HepG2 (cell line): ENCODE measurements around the gene CELF4.

Experiments used
- ADNP ChIP-seq: sonication (generic); formaldehyde crosslinking; IDR thresholded peaks from 2 replicates; pipeline ENCODE4 v1.4.0; 2020; ENCODE audit warnings: missing genetic modification reagents
- ATF7 ChIP-seq, 2 experiments: fragments of 450-650 bp in 1 of 2; sonication (generic) in 1 of 2; formaldehyde crosslinking in 1 of 2; IDR thresholded peaks; 2 replicates each; pipeline versions ENCODE4 v1.4.0 to v1.6.1; 2016 to 2020; ENCODE audit warnings: antibody characterized with exemption in 1 of 2, mild to moderate bottlenecking in 1 of 2, missing genetic modification reagents in 1 of 2
- SMC3 ChIP-seq: IDR thresholded peaks from 2 replicates; pipeline ENCODE4 v1.6.1; 2011; ENCODE audit warnings: low read length, improper control_type of control experiment
- SRSF1 ChIP-seq: fragments of 200-400 bp; formaldehyde crosslinking; optimal IDR thresholded peaks from 2 replicates; pipeline ENCODE3; 2017; ENCODE audit warnings: mild to moderate bottlenecking, low read depth, low read length, moderate library complexity
- ZKSCAN5 ChIP-seq: sonication (generic); formaldehyde crosslinking; IDR thresholded peaks from 2 replicates; pipeline ENCODE4 v1.5.1; 2020; ENCODE audit warnings: mild to moderate bottlenecking, missing genetic modification reagents
- ZNF3 ChIP-seq: IDR thresholded peaks from 2 replicates; pipeline ENCODE4 v1.7.0; 2017; ENCODE audit warnings: inconsistent platforms
- TF ChIP-seq, protein P1 (sequence below): IDR thresholded peaks from 2 replicates; pipeline ENCODE4 v1.6.1; 2016; ENCODE audit warnings: missing compliant biosample characterization, missing genetic modification reagents, borderline replicate concordance
- TF ChIP-seq, protein P2 (sequence below): conservative IDR thresholded peaks from 2 replicates; pipeline ENCODE4 v1.6.1; 2018; ENCODE audit warnings: missing genetic modification reagents
- TF ChIP-seq, protein P3 (sequence below): sonication (generic); formaldehyde crosslinking; IDR thresholded peaks from 2 replicates; pipeline ENCODE4 v1.5.0; 2020; ENCODE audit warnings: mild to moderate bottlenecking, missing genetic modification reagents, moderate library complexity

- TF ChIP-seq SRSF1 (no peak), ATF7 (IDR thresholded peaks at IDR 0.05) (no peak), ATF7 (CRISPR knock-in tag; IDR thresholded peaks at IDR 0.05) (no peak), ZKSCAN5 (CRISPR knock-in tag) (no peak), ZNF3 (CRISPR knock-in tag) (no peak), SMC3 (no peak), ADNP (no peak)
- TF ChIP-seq, protein P1, sequence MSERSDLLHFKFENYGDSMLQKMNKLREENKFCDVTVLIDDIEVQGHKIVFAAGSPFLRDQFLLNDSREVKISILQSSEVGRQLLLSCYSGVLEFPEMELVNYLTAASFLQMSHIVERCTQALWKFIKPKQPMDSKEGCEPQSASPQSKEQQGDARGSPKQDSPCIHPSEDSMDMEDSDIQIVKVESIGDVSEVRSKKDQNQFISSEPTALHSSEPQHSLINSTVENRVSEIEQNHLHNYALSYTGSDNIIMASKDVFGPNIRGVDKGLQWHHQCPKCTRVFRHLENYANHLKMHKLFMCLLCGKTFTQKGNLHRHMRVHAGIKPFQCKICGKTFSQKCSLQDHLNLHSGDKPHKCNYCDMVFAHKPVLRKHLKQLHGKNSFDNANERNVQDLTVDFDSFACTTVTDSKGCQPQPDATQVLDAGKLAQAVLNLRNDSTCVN (CRISPR knock-in tag): no peak
- TF ChIP-seq, protein P2, sequence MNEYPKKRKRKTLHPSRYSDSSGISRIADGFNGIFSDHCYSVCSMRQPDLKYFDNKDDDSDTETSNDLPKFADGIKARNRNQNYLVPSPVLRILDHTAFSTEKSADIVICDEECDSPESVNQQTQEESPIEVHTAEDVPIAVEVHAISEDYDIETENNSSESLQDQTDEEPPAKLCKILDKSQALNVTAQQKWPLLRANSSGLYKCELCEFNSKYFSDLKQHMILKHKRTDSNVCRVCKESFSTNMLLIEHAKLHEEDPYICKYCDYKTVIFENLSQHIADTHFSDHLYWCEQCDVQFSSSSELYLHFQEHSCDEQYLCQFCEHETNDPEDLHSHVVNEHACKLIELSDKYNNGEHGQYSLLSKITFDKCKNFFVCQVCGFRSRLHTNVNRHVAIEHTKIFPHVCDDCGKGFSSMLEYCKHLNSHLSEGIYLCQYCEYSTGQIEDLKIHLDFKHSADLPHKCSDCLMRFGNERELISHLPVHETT (CRISPR knock-in tag): no peak
- TF ChIP-seq, protein P3, sequence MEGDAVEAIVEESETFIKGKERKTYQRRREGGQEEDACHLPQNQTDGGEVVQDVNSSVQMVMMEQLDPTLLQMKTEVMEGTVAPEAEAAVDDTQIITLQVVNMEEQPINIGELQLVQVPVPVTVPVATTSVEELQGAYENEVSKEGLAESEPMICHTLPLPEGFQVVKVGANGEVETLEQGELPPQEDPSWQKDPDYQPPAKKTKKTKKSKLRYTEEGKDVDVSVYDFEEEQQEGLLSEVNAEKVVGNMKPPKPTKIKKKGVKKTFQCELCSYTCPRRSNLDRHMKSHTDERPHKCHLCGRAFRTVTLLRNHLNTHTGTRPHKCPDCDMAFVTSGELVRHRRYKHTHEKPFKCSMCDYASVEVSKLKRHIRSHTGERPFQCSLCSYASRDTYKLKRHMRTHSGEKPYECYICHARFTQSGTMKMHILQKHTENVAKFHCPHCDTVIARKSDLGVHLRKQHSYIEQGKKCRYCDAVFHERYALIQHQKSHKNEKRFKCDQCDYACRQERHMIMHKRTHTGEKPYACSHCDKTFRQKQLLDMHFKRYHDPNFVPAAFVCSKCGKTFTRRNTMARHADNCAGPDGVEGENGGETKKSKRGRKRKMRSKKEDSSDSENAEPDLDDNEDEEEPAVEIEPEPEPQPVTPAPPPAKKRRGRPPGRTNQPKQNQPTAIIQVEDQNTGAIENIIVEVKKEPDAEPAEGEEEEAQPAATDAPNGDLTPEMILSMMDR (CRISPR knock-in tag): no peak
Observed at GRCh38 chr18:37544217-37544616, 21.4 kb downstream of the CELF4 start.
